Loucy (cell line): Measurements from ENCODE around the gene CIAO3.

Experiments used
- H2AFZ ChIP-seq: fragments of 200-600 bp; sonication (generic); 2 replicates; pipeline ENCODE4 v1.6.0; 2016; ENCODE audit warnings: antibody characterized with exemption, mild to moderate bottlenecking, low read length, moderate library complexity
- H3F3A ChIP-seq: fragments of 200-600 bp; 2 replicates; pipeline ENCODE4 v1.6.0; 2016; ENCODE audit warnings: antibody characterized with exemption, low read depth, mild to moderate bottlenecking
- H3K27me3 ChIP-seq: fragments of 200-600 bp; sonication (generic); 2 replicates; pipeline ENCODE4 v1.6.1; 2014; ENCODE audit warnings: low read length, mild to moderate bottlenecking; ENCODE audit not compliant: insufficient read depth, poor library complexity, severe bottlenecking
- H3K36me3 ChIP-seq: fragments of 200-600 bp; sonication (generic); 2 replicates; pipeline ENCODE4 v1.6.1; 2016; ENCODE audit warnings: low read length; ENCODE audit not compliant: insufficient read depth
- H3K4me1 ChIP-seq: fragments of 200-600 bp; sonication (generic); 2 replicates; pipeline ENCODE4 v1.5.1; 2014; ENCODE audit warnings: low read length, mild to moderate bottlenecking; ENCODE audit not compliant: insufficient read depth, poor library complexity, severe bottlenecking
- H3K4me2 ChIP-seq: fragments of 200-600 bp; sonication (generic); 2 replicates; pipeline ENCODE4 v1.6.0; 2014; ENCODE audit warnings: antibody characterized with exemption, low read length, low read depth, mild to moderate bottlenecking; ENCODE audit not compliant: poor library complexity, severe bottlenecking
- H3K4me3 ChIP-seq: fragments of 200-600 bp; sonication (generic); 2 replicates; pipeline ENCODE4 v1.5.1; 2014; ENCODE audit warnings: low read length, mild to moderate bottlenecking, mixed read lengths; ENCODE audit not compliant: poor library complexity, severe bottlenecking
- H3K79me2 ChIP-seq: fragments of 200-600 bp; sonication (generic); 2 replicates; pipeline ENCODE4 v1.6.1; 2014; ENCODE audit warnings: low read length; ENCODE audit not compliant: insufficient read depth
- H3K9ac ChIP-seq: fragments of 200-600 bp; sonication (generic); 2 replicates; pipeline ENCODE4 v1.6.0; 2014; ENCODE audit warnings: mild to moderate bottlenecking, low read depth, low read length, moderate library complexity; ENCODE audit not compliant: poor library complexity, severe bottlenecking
- H3K9me2 ChIP-seq: fragments of 200-600 bp; sonication (generic); replicated peaks from 2 replicates; pipeline ENCODE4 v1.6.1; 2016; ENCODE audit warnings: low read depth, low read length, mixed read lengths
- H3K9me3 ChIP-seq: fragments of 200-600 bp; sonication (generic); 2 replicates; pipeline ENCODE4 v1.6.1; 2014; ENCODE audit warnings: mild to moderate bottlenecking, antibody characterized with exemption, low read length, low read depth; ENCODE audit not compliant: insufficient read depth
- H4K20me1 ChIP-seq: fragments of 200-600 bp; sonication (generic); 2 replicates; pipeline ENCODE4 v1.6.0; 2014; ENCODE audit warnings: antibody characterized with exemption, low read length, mild to moderate bottlenecking; ENCODE audit not compliant: insufficient read depth, poor library complexity, severe bottlenecking
- CTCF ChIP-seq: fragments of 200-600 bp; sonication (generic); conservative IDR thresholded peaks from 2 replicates; pipeline ENCODE4 v1.5.1; 2014; ENCODE audit warnings: mild to moderate bottlenecking, antibody characterized with exemption, low read length
- EZH2phosphoT487 ChIP-seq: fragments of 200-600 bp; IDR thresholded peaks from 2 replicates; pipeline ENCODE4 v1.6.1; 2018; ENCODE audit warnings: antibody characterized with exemption, mild to moderate bottlenecking, moderate library complexity, borderline replicate concordance

The CIAO3 gene

GRCh38 chr16:752007-752312 is 11.2 kb upstream of the CIAO3 start:
- no peak overlapping the region for H3K9ac ChIP-seq

GRCh38 chr16:751152-752006 is 10.6 kb upstream of the CIAO3 start:
- H3K4me1 ChIP-seq, result no peaks in the 10 kb centered on the region
- no peak overlapping the region for H3K9ac ChIP-seq
- no peaks in the 10 kb centered on the region for H3K9me2 ChIP-seq
- H3K9me3 ChIP-seq, result no peaks in the 10 kb centered on the region
- H3K4me3 ChIP-seq, result no peak overlapping the region
- no peaks in the 10 kb centered on the region for H3K36me3 ChIP-seq
- TF ChIP-seq CTCF (no peak), EZH2phosphoT487 (no peak)
- no peak overlapping the region for H3K4me2 ChIP-seq
- no peaks in the 10 kb centered on the region for H3K79me2 ChIP-seq
- H3K27me3 ChIP-seq, result no peaks in the 10 kb centered on the region
- no peaks in the 10 kb centered on the region for H4K20me1 ChIP-seq
- no peak overlapping the region for H2AFZ ChIP-seq
- no peaks in the 10 kb centered on the region for H3F3A ChIP-seq

More at GRCh38 chr16:752007-752312, 11.2 kb upstream of the CIAO3 start:
- H3K4me3 ChIP-seq, result no peak overlapping the region
- no peaks in the 10 kb centered on the region for H3K9me2 ChIP-seq
- no peaks in the 10 kb centered on the region for H3K9me3 ChIP-seq
- no peaks in the 10 kb centered on the region for H3F3A ChIP-seq
- H3K36me3 ChIP-seq, result no peaks in the 10 kb centered on the region
- H3K4me2 ChIP-seq, result no peak overlapping the region
- no peaks in the 10 kb centered on the region for H3K79me2 ChIP-seq
- H3K4me1 ChIP-seq, result no peaks in the 10 kb centered on the region
- no peak overlapping the region for H2AFZ ChIP-seq
- H3K27me3 ChIP-seq, result no peaks in the 10 kb centered on the region
- no peaks in the 10 kb centered on the region for H4K20me1 ChIP-seq
- TF ChIP-seq CTCF (no peak), EZH2phosphoT487 (no peak)

GRCh38 chr16:750485-750884 is 9.7 kb upstream of the CIAO3 start:
- H3K9me3 ChIP-seq, result no peaks in the 10 kb centered on the region
- H4K20me1 ChIP-seq, result no peaks in the 10 kb centered on the region
- TF ChIP-seq CTCF (no peak), EZH2phosphoT487 (no peak)
- H3K4me2 ChIP-seq, result no peak overlapping the region
- H3K79me2 ChIP-seq, result no peaks in the 10 kb centered on the region
- no peaks in the 10 kb centered on the region for H3K27me3 ChIP-seq
- no peak overlapping the region for H3K4me3 ChIP-seq
- no peaks in the 10 kb centered on the region for H3K36me3 ChIP-seq
- no peak overlapping the region for H2AFZ ChIP-seq
- no peaks in the 10 kb centered on the region for H3K9me2 ChIP-seq
- H3K9ac ChIP-seq, result no peak overlapping the region
- H3F3A ChIP-seq, result no peaks in the 10 kb centered on the region
- H3K4me1 ChIP-seq, result no peaks in the 10 kb centered on the region
